ENCODE results near the gene MYH14.
"Not testable (repeated sequence)": the region's sequence is repeated elsewhere in the genome, so short reads cannot be mapped to it uniquely, and the experiment has no call there.

Gene MYH14

DNA sequence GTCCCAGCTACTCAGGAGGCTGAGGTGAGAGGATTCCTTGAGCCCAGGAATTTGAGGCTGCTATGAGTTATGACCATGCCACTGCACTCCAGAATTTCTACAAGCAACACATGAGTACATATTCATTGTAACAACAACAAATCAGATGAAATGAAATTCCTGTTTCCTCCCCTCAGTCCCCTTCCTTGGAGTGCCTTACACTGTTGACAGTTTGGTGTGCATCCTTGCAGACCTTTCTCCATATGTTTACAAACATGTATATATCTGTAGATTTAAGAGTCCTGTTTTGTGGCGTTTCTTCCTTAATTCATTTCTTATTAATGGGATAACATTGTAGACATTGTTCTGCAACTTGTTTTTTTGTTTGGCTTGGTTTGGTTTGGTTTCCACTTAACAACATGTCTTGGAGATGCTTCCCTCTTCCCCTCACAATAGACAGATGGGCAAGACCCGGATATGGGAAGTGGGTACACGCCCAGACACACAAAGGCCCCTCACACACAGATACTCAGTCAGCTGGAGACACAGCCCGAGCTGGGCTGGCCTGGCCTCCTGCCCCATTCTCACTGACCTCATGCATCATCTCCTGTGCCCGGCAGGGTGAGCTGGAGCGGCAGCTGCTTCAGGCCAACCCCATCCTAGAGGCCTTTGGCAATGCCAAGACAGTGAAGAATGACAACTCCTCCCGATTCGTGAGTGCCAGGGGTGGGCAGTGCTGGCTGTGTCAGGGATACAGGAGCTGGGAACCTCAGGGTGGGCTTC is 21.7 kb downstream of the MYH14 start:
- DNase-seq (ENCODE audit: low read depth in 3 of 3) = no peak

DNA sequence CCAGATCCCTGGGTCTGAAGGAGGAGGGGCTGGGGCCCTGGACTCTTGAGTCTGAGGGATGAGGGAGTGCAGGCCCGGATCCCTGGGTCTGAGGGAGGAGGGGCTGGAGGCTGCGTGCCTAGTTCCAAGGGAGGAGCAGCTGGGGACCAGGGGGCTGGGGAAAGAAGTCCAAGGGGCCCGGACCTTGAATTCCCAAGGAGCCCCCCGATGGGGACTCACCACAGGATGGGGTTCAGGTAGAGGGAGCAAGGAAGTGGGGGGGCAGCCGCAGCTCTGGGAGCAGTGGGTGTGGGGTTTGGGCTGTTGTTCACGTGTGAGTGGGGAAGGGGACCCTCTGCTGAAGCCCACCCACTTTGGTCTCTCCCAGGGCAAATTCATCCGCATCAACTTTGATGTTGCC is 23.1 kb downstream of the MYH14 start:
- DNase-seq (ENCODE audit: low read depth in 3 of 3) = no peak

DNA sequence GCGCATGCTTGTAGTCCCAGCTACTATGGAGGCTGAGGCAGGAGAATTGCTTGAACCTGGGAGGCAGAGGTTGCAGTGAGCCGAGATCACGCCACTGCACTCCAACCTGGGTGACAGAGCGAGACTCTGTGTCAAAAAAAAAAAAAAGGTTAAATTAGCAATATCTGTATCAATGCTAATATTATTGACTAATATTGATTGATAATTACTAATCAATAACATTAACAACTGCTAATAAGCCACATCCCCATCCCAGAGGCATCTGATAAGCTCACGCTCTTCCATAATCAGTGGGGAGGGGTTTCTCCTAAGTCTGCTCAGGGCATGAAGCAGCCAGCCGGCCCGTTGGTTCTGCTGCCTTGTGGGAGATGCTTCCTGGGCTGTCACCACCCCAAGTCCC is 24.7 kb downstream of the MYH14 start:
- not testable (repeated sequence) for DNase-seq (ENCODE audit: low read depth in 3 of 3)

GRCh38 chr19:50230379-50231351 is 27.2 kb downstream of the MYH14 start:
- no peak for DNase-seq (ENCODE audit: low read depth in 3 of 3)

- DNase-seq (ENCODE audit: low read depth in 3 of 3) = not testable (repeated sequence)
Observed at GRCh38 chr19:50231417-50231816, 28.0 kb downstream of the MYH14 start.

DNA sequence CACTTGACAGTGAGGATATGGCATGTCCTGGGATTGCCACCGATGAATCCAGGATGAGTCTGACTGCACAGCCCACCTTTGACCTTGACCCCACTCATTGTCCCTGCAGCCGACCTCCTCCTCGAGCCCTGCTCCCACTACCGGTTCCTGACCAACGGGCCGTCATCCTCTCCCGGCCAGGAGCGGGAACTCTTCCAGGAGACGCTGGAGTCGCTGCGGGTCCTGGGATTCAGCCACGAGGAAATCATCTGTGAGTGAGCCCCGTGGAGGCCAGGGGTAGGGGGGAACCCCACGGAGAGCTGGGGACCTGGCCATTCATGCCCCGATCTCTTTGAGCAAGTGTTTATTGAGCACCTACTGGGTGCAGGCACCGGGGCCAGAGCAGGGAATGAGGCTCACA is 28.4 kb downstream of the MYH14 start:
- DNase-seq (ENCODE audit: low read depth in 3 of 3) = no peak

- DNase-seq (ENCODE audit: low read depth in 3 of 3) = no peak
Observed at GRCh38 chr19:50232600-50232999, 29.2 kb downstream of the MYH14 start.

DNA sequence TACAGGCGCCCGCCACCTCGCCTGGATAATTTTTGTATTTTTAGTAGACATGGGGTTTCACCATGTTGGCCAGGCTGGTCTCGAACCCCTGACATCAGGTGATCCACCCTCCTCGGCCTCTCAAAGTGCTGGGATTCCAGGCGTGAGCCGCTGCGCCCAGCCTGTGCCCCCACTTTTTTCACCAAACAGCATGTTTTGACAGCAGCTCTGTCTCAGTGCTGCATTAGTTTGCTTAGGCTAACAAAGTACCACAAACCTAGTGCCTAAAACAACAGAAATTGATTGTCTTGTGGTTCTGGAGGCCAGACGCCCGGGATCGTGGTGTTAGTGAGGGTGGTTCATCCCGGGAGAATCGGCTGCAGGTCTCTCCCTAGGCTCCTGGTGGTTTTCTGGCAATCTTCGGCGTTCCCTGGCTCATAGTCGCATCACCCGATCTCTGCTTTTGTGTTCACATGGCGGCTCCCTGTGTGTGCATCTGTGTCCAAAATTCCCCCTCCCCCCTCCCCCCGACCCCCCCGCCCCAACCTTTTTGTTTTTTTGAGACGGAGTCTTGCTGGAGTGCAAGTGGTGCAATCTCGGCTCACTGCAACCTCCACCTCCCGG is 30.0 kb downstream of the MYH14 start:
- no peak for DNase-seq (ENCODE audit: low read depth in 3 of 3)

DNA sequence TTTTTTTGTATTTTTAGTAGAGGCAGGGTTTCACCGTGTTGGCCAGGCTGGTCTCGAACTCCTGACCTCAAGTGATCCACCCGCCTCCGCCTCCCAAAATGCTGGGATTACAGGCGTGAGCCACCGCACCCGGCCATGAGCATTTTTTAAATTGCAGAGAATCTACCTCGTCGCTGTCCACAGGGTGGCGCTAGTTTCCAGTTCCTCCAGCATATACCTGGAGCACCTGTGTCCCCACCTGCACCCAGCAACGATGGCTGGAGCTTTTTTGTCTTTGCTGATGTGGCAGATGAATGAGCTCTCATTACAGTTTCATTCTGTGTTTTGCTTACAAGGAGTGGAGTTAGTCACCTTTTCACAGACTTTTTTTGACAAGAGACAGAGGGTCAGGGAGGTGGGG is 34.1 kb downstream of the MYH14 start:
- peak in 1 of 3 experiments; percentile 5 for DNase-seq (ENCODE audit: low read depth in 3 of 3)

- DNase-seq (ENCODE audit: low read depth in 3 of 3) = no peak
Observed at GRCh38 chr19:50238043-50238442, 34.6 kb downstream of the MYH14 start.

GRCh38 chr19:50239921-50240590 is 36.6 kb downstream of the MYH14 start:
- no peak for DNase-seq (ENCODE audit: low read depth in 3 of 3)

- no peak for DNase-seq (ENCODE audit: low read depth in 3 of 3)
Observed at GRCh38 chr19:50242581-50242980, 39.2 kb downstream of the MYH14 start.

DNA sequence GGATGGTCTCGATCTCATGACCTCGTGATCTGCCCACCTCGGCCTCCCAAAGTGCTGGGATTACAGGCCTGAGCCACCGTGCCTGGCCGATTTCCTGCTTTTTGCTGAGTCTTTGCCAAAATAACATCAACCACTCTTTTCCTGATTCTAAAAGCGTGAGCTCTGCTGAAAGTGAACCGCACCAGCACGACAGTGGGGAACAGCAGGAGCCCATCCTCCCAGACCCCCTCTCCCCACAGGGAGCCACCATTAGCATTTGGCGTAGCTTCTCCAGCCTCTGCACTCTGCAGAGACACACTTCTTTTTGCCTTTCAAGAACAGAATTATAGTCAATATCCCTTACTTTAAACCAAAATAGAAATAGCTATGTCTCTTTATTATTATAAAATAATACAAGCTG is 41.3 kb downstream of the MYH14 start:
- DNase-seq (ENCODE audit: low read depth in 3 of 3) = no peak

DNA sequence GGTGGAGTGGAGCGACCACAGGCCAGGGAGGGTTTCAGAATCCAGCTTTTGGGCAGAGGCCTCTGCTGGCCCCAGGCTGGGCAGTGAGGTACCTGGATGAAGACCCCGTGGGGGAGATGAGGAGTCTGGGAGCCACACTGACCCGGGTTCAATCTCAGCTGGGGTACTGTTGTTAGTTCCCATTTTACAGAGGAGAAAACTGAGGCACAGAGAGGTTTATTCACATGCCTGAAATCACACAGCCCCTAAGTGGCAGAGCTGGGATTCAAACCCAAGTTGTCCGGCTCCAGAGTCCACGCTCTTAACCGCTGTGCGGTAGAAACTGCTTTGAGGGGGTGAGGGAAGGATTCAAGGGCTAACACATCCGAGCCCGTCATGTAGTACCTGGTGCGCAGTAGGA is 45.0 kb downstream of the MYH14 start:
- DNase-seq (ENCODE audit: low read depth in 3 of 3) = no peak

- no peak for DNase-seq (ENCODE audit: low read depth in 3 of 3)
Observed at GRCh38 chr19:50248826-50249225, 45.4 kb downstream of the MYH14 start.

DNA sequence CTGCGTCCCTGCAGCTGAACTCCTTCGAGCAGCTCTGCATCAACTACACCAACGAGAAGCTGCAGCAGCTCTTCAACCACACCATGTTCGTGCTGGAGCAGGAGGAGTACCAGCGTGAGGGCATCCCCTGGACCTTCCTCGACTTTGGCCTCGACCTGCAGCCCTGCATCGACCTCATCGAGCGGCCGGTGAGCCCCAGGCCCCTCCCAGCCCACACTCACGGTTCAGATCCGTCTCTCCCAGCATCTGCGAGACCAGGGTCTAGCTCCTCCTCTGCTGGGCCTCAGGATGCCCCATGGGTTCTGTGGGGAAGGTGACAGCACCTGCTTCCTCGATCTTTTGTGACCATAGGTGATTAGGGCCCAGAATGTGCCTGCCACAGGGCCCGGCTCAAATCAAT is 46.2 kb downstream of the MYH14 start:
- no peak for DNase-seq (ENCODE audit: low read depth in 3 of 3)

DNA sequence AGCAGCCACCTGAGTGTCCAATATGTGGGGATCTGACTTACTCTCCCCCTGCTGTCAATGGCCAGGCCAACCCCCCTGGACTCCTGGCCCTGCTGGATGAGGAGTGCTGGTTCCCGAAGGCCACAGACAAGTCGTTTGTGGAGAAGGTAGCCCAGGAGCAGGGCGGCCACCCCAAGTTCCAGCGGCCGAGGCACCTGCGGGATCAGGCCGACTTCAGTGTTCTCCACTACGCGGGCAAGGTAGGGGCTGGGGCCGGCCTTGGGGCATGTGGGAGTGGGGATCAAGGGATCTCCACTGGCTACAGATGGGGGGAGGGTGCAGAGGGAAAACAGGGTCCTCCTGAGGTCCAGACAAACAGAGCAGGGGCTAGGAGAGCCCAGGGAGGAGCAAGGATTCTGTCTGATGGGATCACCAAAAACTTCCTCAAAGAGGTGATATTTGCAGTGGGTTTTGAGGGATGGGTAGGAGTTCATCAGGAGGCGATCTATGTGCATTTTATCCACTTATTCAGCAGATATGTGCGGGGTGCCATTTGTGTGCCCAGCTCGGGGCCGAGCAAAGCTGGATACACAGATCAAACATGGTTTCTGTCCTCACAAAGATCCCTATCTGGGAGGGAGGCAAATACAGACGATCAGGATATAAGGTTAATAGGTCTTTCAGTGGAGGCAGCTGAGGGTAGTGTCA is 47.2 kb downstream of the MYH14 start:
- no peak for DNase-seq (ENCODE audit: low read depth in 3 of 3)

- DNase-seq (ENCODE audit: low read depth in 3 of 3) = peak in 2 of 3 experiments; percentile 8 to 25
Observed at GRCh38 chr19:50252111-50252886, 48.9 kb downstream of the MYH14 start.

GRCh38 chr19:50252887-50253268 is 49.5 kb downstream of the MYH14 start:
- DNase-seq (ENCODE audit: low read depth in 3 of 3) = no peak

GRCh38 chr19:50255115-50255514 is 51.7 kb downstream of the MYH14 start:
- DNase-seq (ENCODE audit: low read depth in 3 of 3) = no peak

DNA sequence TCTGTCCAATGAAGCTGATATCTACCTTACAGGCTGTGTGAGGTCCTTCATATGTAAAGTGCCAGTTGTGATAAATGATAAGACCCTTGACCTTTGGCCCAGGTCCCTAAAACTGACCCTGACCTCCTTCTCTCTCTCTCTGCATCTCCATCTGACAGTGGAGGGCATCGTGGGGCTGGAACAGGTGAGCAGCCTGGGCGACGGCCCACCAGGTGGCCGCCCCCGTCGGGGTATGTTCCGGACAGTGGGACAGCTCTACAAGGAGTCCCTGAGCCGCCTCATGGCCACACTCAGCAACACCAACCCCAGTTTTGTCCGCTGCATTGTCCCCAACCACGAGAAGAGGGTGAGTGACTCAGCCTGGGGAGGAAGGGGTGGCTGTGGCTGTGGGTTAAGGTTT is 53.7 kb downstream of the MYH14 start:
- no peak for DNase-seq (ENCODE audit: low read depth in 3 of 3)
